ENCODE measurements around the gene RBMX. TPM values are rescaled to one million over a fixed set of nuclear protein-coding genes. Genes with fewer than 3 reads are reported as not detected.

Gene RBMX
- total and polyA plus RNA-seq, 2 experiments from 2014 or later: 337 to 601 TPM

GRCh38 chrX:136907621-136908020 is 27.1 kb upstream of the RBMX start:
- Histone ChIP-seq H3K27ac (ENCODE audit: low read depth) (no peak overlapping the region), H4K20me1 (replicated peaks; ENCODE audit: insufficient read depth) (no peaks in the 10 kb centered on the region), H3F3A (replicated peaks; ENCODE audit: low read depth) (no peaks in the 10 kb centered on the region), H2AFZ (no peak overlapping the region), H3K79me2 (replicated peaks; ENCODE audit: insufficient read depth) (no peaks in the 10 kb centered on the region), H3K4me1 (ENCODE audit: insufficient read depth) (peaks cover 6% of the 10 kb centered on the region; the same call in 1 of the 2 replicates), H3K27me3 (ENCODE audit: insufficient read depth) (no peaks in the 10 kb centered on the region), H3K4me2 (no peak overlapping the region), H3K9me2 (ENCODE audit: insufficient read depth) (no peaks in the 10 kb centered on the region), H3K4me3 (no peak overlapping the region), H3K36me3 (ENCODE audit: insufficient read depth) (no peaks in the 10 kb centered on the region)
- DNase-seq (ENCODE audit: low spot score): no peak
- Mint-ChIP-seq H3K27me3 (ENCODE audit: insufficient read depth, low read depth, poor library complexity) (peaks cover 4% of the 10 kb centered on the region), H3K9me3 (no peaks in the 10 kb centered on the region), H3K27ac (no peak overlapping the region), H3K4me3 (no peak overlapping the region), H3K4me1 (peaks cover 3% of the 10 kb centered on the region; the same call in 1 of the 3 replicates), H3K36me3 (ENCODE audit: low read depth) (no peaks in the 10 kb centered on the region)
- TF ChIP-seq, protein P1, sequence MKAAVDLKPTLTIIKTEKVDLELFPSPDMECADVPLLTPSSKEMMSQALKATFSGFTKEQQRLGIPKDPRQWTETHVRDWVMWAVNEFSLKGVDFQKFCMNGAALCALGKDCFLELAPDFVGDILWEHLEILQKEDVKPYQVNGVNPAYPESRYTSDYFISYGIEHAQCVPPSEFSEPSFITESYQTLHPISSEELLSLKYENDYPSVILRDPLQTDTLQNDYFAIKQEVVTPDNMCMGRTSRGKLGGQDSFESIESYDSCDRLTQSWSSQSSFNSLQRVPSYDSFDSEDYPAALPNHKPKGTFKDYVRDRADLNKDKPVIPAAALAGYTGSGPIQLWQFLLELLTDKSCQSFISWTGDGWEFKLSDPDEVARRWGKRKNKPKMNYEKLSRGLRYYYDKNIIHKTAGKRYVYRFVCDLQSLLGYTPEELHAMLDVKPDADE (IDR thresholded peaks at IDR 0.05): no peak
- no peak for TF ChIP-seq REST (IDR thresholded peaks at IDR 0.05; ENCODE audit: unreplicated experiment)
- TF ChIP-seq, protein P2, sequence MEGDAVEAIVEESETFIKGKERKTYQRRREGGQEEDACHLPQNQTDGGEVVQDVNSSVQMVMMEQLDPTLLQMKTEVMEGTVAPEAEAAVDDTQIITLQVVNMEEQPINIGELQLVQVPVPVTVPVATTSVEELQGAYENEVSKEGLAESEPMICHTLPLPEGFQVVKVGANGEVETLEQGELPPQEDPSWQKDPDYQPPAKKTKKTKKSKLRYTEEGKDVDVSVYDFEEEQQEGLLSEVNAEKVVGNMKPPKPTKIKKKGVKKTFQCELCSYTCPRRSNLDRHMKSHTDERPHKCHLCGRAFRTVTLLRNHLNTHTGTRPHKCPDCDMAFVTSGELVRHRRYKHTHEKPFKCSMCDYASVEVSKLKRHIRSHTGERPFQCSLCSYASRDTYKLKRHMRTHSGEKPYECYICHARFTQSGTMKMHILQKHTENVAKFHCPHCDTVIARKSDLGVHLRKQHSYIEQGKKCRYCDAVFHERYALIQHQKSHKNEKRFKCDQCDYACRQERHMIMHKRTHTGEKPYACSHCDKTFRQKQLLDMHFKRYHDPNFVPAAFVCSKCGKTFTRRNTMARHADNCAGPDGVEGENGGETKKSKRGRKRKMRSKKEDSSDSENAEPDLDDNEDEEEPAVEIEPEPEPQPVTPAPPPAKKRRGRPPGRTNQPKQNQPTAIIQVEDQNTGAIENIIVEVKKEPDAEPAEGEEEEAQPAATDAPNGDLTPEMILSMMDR (conservative IDR thresholded peaks at IDR 0.05; ENCODE audit: low read depth in 2 of 2): no peak
- ATAC-seq: no peak

- Histone ChIP-seq H3K4me2 (no peak overlapping the region), H3K36me3 (ENCODE audit: insufficient read depth) (no peaks in the 10 kb centered on the region), H3K4me3 (no peak overlapping the region), H3K4me1 (ENCODE audit: insufficient read depth) (peaks cover 6% of the 10 kb centered on the region; the same call in 1 of the 2 replicates), H4K20me1 (replicated peaks; ENCODE audit: insufficient read depth) (no peaks in the 10 kb centered on the region), H2AFZ (no peak overlapping the region), H3K9me2 (ENCODE audit: insufficient read depth) (no peaks in the 10 kb centered on the region), H3K27me3 (ENCODE audit: insufficient read depth) (no peaks in the 10 kb centered on the region), H3F3A (replicated peaks; ENCODE audit: low read depth) (no peaks in the 10 kb centered on the region), H3K79me2 (replicated peaks; ENCODE audit: insufficient read depth) (no peaks in the 10 kb centered on the region), H3K27ac (ENCODE audit: low read depth) (no peak overlapping the region)
- no peak for ATAC-seq
- no peak for DNase-seq (ENCODE audit: low spot score)
- Mint-ChIP-seq H3K27me3 (ENCODE audit: insufficient read depth, low read depth, poor library complexity) (peaks cover 4% of the 10 kb centered on the region), H3K9me3 (no peaks in the 10 kb centered on the region), H3K27ac (no peak overlapping the region), H3K4me3 (no peak overlapping the region), H3K4me1 (peaks cover 3% of the 10 kb centered on the region; the same call in 1 of the 3 replicates), H3K36me3 (ENCODE audit: low read depth) (no peaks in the 10 kb centered on the region)
- TF ChIP-seq, protein P2 (conservative IDR thresholded peaks at IDR 0.05; ENCODE audit: low read depth in 2 of 2): no peak
- TF ChIP-seq POLR2AphosphoS5 (IDR thresholded peaks at IDR 0.05; ENCODE audit: low read depth) (no peak), JUNB (IDR thresholded peaks at IDR 0.05; ENCODE audit: unreplicated experiment) (no peak)
These were observed 26.5 kb upstream of the RBMX start for GRCh38 chrX:136906921-136907510.
